ENCODE measurements around the gene TM7SF2. TPM values are rescaled to one million over a fixed set of nuclear protein-coding genes. Genes with fewer than 3 reads are reported as not detected.
A peak's percentile ranks its signal among the peaks of the same experiment; 100 is the strongest.

TM7SF2 gene
- total and polyA plus RNA-seq, 2 of the 13 experiments (the other 11 are each of a cell fraction or from before 2014, with no cell fraction given): 56.0 to 66.9 TPM

GRCh38 chr11:65134240-65134951 lies 22.7 kb downstream of the TM7SF2 start, which contains the start of gene SYVN1 (continued):
- TF ChIP-seq TFDP1 (CRISPR knock-in tag; IDR thresholded peaks at IDR 0.05; ENCODE audit: borderline replicate concordance) (peak; percentile 46; the same call in 1 of the 2 replicates), ZNF589 (CRISPR knock-in tag; conservative IDR thresholded peaks at IDR 0.05) (peak; percentile 68; the same call in 1 of the 2 replicates), SSRP1 (CRISPR knock-in tag; IDR thresholded peaks at IDR 0.05) (0 out of 2 replicates have a peak, but pooled peaks have one; percentile 30), GMEB1 (CRISPR knock-in tag; IDR thresholded peaks at IDR 0.05; ENCODE audit: borderline replicate concordance) (peak; percentile 95), TMF1 (CRISPR knock-in tag; IDR thresholded peaks at IDR 0.05; ENCODE audit: low read depth) (no peak), ZNF33A (CRISPR knock-in tag; IDR thresholded peaks at IDR 0.05; ENCODE audit: borderline replicate concordance) (no peak), ELF1 (CRISPR knock-in tag; IDR thresholded peaks at IDR 0.05) (peak; percentile 81), FOXJ3 (CRISPR knock-in tag; IDR thresholded peaks at IDR 0.05; ENCODE audit: borderline replicate concordance) (no peak), ZNF749 (CRISPR knock-in tag; IDR thresholded peaks at IDR 0.05; ENCODE audit: borderline replicate concordance) (0 out of 2 replicates have a peak, but pooled peaks have one; percentile 38), ZNF775 (CRISPR knock-in tag; IDR thresholded peaks at IDR 0.05; ENCODE audit: borderline replicate concordance) (no peak), U2AF2 (IDR thresholded peaks at IDR 0.05; ENCODE audit: low read depth, low read length) (no peak), ZMAT3 (CRISPR knock-in tag; conservative IDR thresholded peaks at IDR 0.05) (peak; percentile 83), ZKSCAN5 (CRISPR knock-in tag; IDR thresholded peaks at IDR 0.05) (no peak), GLI4 (CRISPR knock-in tag; IDR thresholded peaks at IDR 0.05; ENCODE audit: borderline replicate concordance) (no peak; the same call in 1 of the 2 replicates), FIP1L1 (IDR thresholded peaks at IDR 0.05; ENCODE audit: borderline replicate concordance, insufficient read depth, low read depth, low read length) (no peak), ZNF552 (CRISPR knock-in tag; IDR thresholded peaks at IDR 0.05; ENCODE audit: borderline replicate concordance) (peak; percentile 75; the same call in 1 of the 2 replicates), ZNF660 (CRISPR knock-in tag; IDR thresholded peaks at IDR 0.05; ENCODE audit: borderline replicate concordance, low read depth) (no peak), HNF1A (IDR thresholded peaks at IDR 0.05; ENCODE audit: low read depth) (peak; percentile 8; the same call in 1 of the 2 replicates), HNF1A (CRISPR knock-in tag; IDR thresholded peaks at IDR 0.05; ENCODE audit: borderline replicate concordance) (peak; percentile 70; the same call in 1 of the 2 replicates)

Data from HepG2 (cell line).